CD14-positive monocyte (primary cell): ENCODE measurements around the gene CACNA2D2. TPM values are rescaled to one million over a fixed set of nuclear protein-coding genes. Genes with fewer than 3 reads are reported as not detected.
A peak's percentile ranks its signal among the peaks of the same experiment; 100 is the strongest.

Experiments
- DNase-seq, 3 donors: peaks; one replicate each; pipeline ENCODE4 v3.0.0-alpha.2; 2011 to 2022
- H2AFZ ChIP-seq: 2 replicates; pipeline ENCODE4 v1.6.0; 2012; ENCODE audit warnings: mild to moderate bottlenecking, low read depth, low read length, inconsistent platforms; ENCODE audit not compliant: insufficient read depth, poor library complexity, severe bottlenecking
- H3K27ac ChIP-seq, 2 donors: 1 replicate in 1 of 2; 2 replicates in 1 of 2; pipeline ENCODE4 v1.5.1; 2012 to 2013; ENCODE audit warnings: low read length in 2 of 2, control low read depth in 1 of 2, inconsistent platforms in 1 of 2, low read depth in 1 of 2, mild to moderate bottlenecking in 1 of 2
- H3K27me3 ChIP-seq, 2 donors: one replicate each; pipeline versions ENCODE4 v1.6.0 to v1.6.1; 2011 to 2013; ENCODE audit warnings: low read length in 2 of 2; ENCODE audit not compliant: control insufficient read depth in 2 of 2, insufficient read depth in 2 of 2
- H3K36me3 ChIP-seq, 2 donors: replicated peaks in 1 of 2; 1 replicate in 1 of 2; 2 replicates in 1 of 2; pipeline versions ENCODE4 v1.5.1 to v1.6.1; 2012 to 2013; ENCODE audit warnings: low read length in 2 of 2, control low read depth in 1 of 2, inconsistent platforms in 1 of 2, mild to moderate bottlenecking in 1 of 2; ENCODE audit not compliant: insufficient read depth in 2 of 2, control insufficient read depth in 1 of 2
- H3K4me1 ChIP-seq, 2 donors: 1 replicate in 1 of 2; 2 replicates in 1 of 2; pipeline versions ENCODE4 v1.5.1 to v1.6.1; 2012 to 2013; ENCODE audit warnings: low read length in 2 of 2, control low read depth in 1 of 2, inconsistent platforms in 1 of 2, mild to moderate bottlenecking in 1 of 2, moderate library complexity in 1 of 2; ENCODE audit not compliant: insufficient read depth in 2 of 2, control insufficient read depth in 1 of 2
- H3K4me2 ChIP-seq: replicated peaks from 2 replicates; pipeline ENCODE3; 2012; ENCODE audit warnings: low read length, moderate library complexity, mild to moderate bottlenecking; ENCODE audit not compliant: poor library complexity, severe bottlenecking; ENCODE audit errors: extremely low read depth
- H3K4me3 ChIP-seq, 3 experiments: fragments of 200-600 bp in 1 of 3; sonication (generic) in 1 of 3; replicated peaks in 1 of 3; 1 replicate in 2 of 3; 2 replicates in 1 of 3; pipeline ENCODE4 v1.5.1; 2011 to 2013; ENCODE audit warnings: low read length in 3 of 3, mild to moderate bottlenecking in 3 of 3, control low read depth in 2 of 3, low read depth in 2 of 3, inconsistent platforms in 1 of 3, moderate library complexity in 1 of 3
- H3K79me2 ChIP-seq: 2 replicates; pipeline ENCODE4 v1.6.0; 2012; ENCODE audit warnings: mild to moderate bottlenecking, control low read depth, inconsistent platforms, low read length, moderate library complexity; ENCODE audit not compliant: insufficient read depth
- H3K9ac ChIP-seq: 2 replicates; pipeline ENCODE4 v1.6.0; 2017; ENCODE audit warnings: low read length, mild to moderate bottlenecking; ENCODE audit not compliant: insufficient read depth, poor library complexity, severe bottlenecking
- H3K9me3 ChIP-seq, 2 donors: replicated peaks in 1 of 2; 1 replicate in 1 of 2; 2 replicates in 1 of 2; pipeline versions ENCODE4 v1.5.1 to v1.6.1; 2012 to 2013; ENCODE audit warnings: low read length in 2 of 2, control low read depth in 1 of 2; ENCODE audit not compliant: control insufficient read depth in 1 of 2, insufficient read depth in 1 of 2
- H4K20me1 ChIP-seq: 2 replicates; pipeline ENCODE4 v1.6.0; 2012; ENCODE audit warnings: mild to moderate bottlenecking, low read length, control low read depth, moderate library complexity; ENCODE audit not compliant: insufficient read depth
- H3K27ac Mint-ChIP-seq, 7 donors: one replicate each; pipeline ENCODE4 v1.8.0; 2020; ENCODE audit warnings: mild to moderate bottlenecking in 7 of 7, mixed read lengths in 7 of 7, moderate library complexity in 6 of 7, inconsistent platforms in 2 of 7
- H3K27me3 Mint-ChIP-seq, 3 donors: one replicate each; pipeline ENCODE4 v1.8.0; 2021 to 2022; ENCODE audit warnings: low read depth in 3 of 3, mild to moderate bottlenecking in 3 of 3, mixed read lengths in 3 of 3, moderate library complexity in 3 of 3, inconsistent platforms in 1 of 3
- H3K36me3 Mint-ChIP-seq, 2 donors: one replicate each; pipeline ENCODE4 v1.8.0; 2020; ENCODE audit warnings: mixed read lengths in 2 of 2, inconsistent platforms in 1 of 2, mild to moderate bottlenecking in 1 of 2
- H3K4me1 Mint-ChIP-seq: one replicate; pipeline ENCODE4 v1.8.0; 2020; ENCODE audit warnings: mild to moderate bottlenecking, mixed read lengths
- H3K4me3 Mint-ChIP-seq, 2 donors: one replicate each; pipeline ENCODE4 v1.8.0; 2020; ENCODE audit warnings: mild to moderate bottlenecking in 2 of 2, mixed read lengths in 2 of 2, moderate library complexity in 1 of 2
- H3K9me3 Mint-ChIP-seq, 7 donors: one replicate each; pipeline ENCODE4 v1.8.0; 2020 to 2022; ENCODE audit warnings: mixed read lengths in 7 of 7, mild to moderate bottlenecking in 6 of 7, moderate library complexity in 6 of 7, inconsistent platforms in 2 of 7
- CTCF ChIP-seq: fragments of 200-600 bp; IDR thresholded peaks from one replicate; pipeline ENCODE4 v1.8.0; 2022; ENCODE audit warnings: antibody characterized with exemption, mild to moderate bottlenecking
- WGBS: methylation state at CpG from one replicate; pipeline ENCODE4 v1.1.5; 2013; ENCODE audit warnings: missing lambda C conversion rate; ENCODE audit not compliant: insufficient coverage; 5-methylcytosine and 5-hydroxymethylcytosine counted together
- intact Hi-C, 2 donors: fragments of 100-400 bp; cut with micrococcal nuclease; formaldehyde crosslinking; loops; one replicate each; pipeline versions ENCODE4 v1.15.0 to v1.15.1; 2023
- polyA plus RNA-seq, 3 donors: library from polyadenylated mRNA; depleted of rRNA in 1 of 3; unstranded in 2 of 3; stranded (reverse) in 1 of 3; fragments of 300-500 nt in 2 of 3; fragments of >200 nt in 1 of 3; fragmentation: Illumina TruSeq in 2 of 3; gene quantifications; 1 replicate in 2 of 3; 2 replicates in 1 of 3; pipeline ENCODE4 v1.2.3, GENCODE V29; 2012 to 2021

The CACNA2D2 gene
- polyA plus RNA-seq, 3 donors: 0.09 to 0.16 TPM; not detected in 1

GRCh38 chr3:50545781-50546180 is 42.3 kb upstream of the CACNA2D2 start:
- peaks cover 3 to 5% (median 3%) of the 10 kb centered on the region in 3 donors for H3K27me3 Mint-ChIP-seq
- H3K9me3 Mint-ChIP-seq: no peaks in the 10 kb centered on the region
- no peaks in the 10 kb centered on the region for H3K36me3 ChIP-seq
- no peak overlapping the region for H3K4me3 Mint-ChIP-seq
- TF ChIP-seq CTCF: no peak
- no peak for DNase-seq
- H3K4me2 ChIP-seq: no peak overlapping the region
- intact Hi-C loops: loop anchor here in 1 of 2 donors (5.0 kb wide), 1 partner anchor 198 kb away; the partner anchor contains the start of gene ZMYND10
- no peaks in the 10 kb centered on the region for H3K9me3 ChIP-seq
- no peaks in the 10 kb centered on the region for H3K36me3 Mint-ChIP-seq
- H3K27ac Mint-ChIP-seq: no peak overlapping the region
- H3K9ac ChIP-seq: no peak overlapping the region
- H3K79me2 ChIP-seq: no peaks in the 10 kb centered on the region
- WGBS: 100% methylated on average over 1 of the region's 1 CpG
- no peaks in the 10 kb centered on the region for H3K4me1 Mint-ChIP-seq
- H3K4me1 ChIP-seq: no peaks in the 10 kb centered on the region
- no peaks in the 10 kb centered on the region for H3K27me3 ChIP-seq
- H3K4me3 ChIP-seq: no peak overlapping the region
- no peak overlapping the region for H3K27ac ChIP-seq
- H4K20me1 ChIP-seq: no peaks in the 10 kb centered on the region
- no peak overlapping the region for H2AFZ ChIP-seq

DNA sequence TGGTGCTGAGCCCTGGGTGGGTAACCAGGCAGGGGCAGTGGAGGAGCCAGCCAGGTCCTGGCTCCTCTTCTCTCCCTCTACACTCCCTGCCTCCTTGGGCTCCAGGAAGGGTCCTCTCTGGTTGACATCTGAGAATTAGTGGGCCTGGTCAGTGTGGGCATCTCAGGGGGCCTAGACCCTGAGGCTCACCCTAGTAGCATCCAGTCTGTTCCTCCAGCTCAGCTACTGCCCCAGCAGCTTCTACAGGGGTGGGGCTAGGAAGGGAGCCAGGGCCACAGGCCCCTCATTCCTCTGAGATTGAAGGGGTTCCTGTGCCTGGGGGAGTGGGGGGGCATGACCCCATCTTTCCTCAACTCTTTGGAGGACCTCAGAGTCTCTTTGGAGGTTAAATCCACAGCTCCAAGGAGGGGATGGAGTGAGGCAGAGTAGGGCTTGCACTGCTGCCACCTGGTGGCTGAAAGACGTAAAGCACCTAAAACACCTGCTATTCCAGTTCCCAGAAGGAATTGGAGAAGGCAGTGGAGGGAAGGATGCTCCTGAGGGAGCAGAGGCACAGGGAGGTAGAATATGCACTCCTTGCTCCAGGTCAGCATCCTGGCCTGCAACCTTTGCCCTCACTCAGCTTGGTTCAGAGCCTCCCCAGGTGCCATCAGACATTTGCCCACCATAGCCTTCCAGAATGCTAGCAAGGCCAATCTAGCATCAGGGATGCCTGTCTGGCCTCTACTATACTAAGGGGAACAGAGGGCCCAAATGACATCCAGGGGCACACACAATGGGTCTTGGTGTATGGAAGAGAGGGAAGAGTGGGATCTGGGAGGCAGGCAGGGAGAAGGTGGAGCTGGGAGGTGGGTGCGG is 39.0 kb upstream of the CACNA2D2 start:
- Mint-ChIP-seq H3K9me3 (no peaks in the 10 kb centered on the region), H3K27ac (no peak overlapping the region), H3K4me1 (no peaks in the 10 kb centered on the region), H3K36me3 (no peaks in the 10 kb centered on the region), H3K27me3 (peaks cover 15 to 16% (median 16%) of the 10 kb centered on the region in 3 donors), H3K4me3 (no peak overlapping the region)
- peaks cover 0 to 4% of the 10 kb centered on the region in 2 donors for H3K27me3 ChIP-seq
- H3K36me3 ChIP-seq: no peaks in the 10 kb centered on the region
- H3K79me2 ChIP-seq: no peaks in the 10 kb centered on the region
- H3K9me3 ChIP-seq: no peaks in the 10 kb centered on the region
- H3K4me2 ChIP-seq: no peak overlapping the region
- no peak overlapping the region for H3K9ac ChIP-seq
- H3K4me1 ChIP-seq: no peaks in the 10 kb centered on the region
- H3K27ac ChIP-seq: no peak overlapping the region
- intact Hi-C loops: loop anchor here (1.0 to 5.0 kb wide), 2 partner anchors 105 to 106 kb away; no protein-coding TSS in a partner anchor
- peak; percentile 36 to 66 (median 57) for DNase-seq
- peak; percentile 94 for TF ChIP-seq CTCF
- H3K4me3 ChIP-seq: no peak overlapping the region
- no CpG with 5 or more reads among the region's 2 CpGs for WGBS
- H2AFZ ChIP-seq: no peak overlapping the region
- no peaks in the 10 kb centered on the region for H4K20me1 ChIP-seq
